NB4 (cell line): ENCODE results near the gene ZNF778.

Experiments used
- CTCF ChIP-seq: IDR thresholded peaks from one replicate; pipeline ENCODE4 v1.5.1; 2012; ENCODE audit warnings: low read depth, low read length
- POLR2A ChIP-seq: IDR thresholded peaks from 2 replicates; pipeline ENCODE4 v1.6.1; 2011; ENCODE audit warnings: mild to moderate bottlenecking; ENCODE audit not compliant: insufficient read length; ENCODE audit errors: extremely low read depth

- TF ChIP-seq CTCF, result no peak
- no peak for TF ChIP-seq POLR2A
Measured at GRCh38 chr16:89272631-89273030, 55.1 kb downstream of the ZNF778 start.
